HG03571 (cell line): ENCODE measurements around the gene NUDT3.
"Not testable (repeated sequence)": the region's sequence is repeated elsewhere in the genome, so short reads cannot be mapped to it uniquely, and the experiment has no call there.

Experiments used
- ATAC-seq: cut with Tn5 transposase; IDR thresholded peaks from one replicate; pipeline ENCODE4 v1.9.1; 2021; ENCODE audit not compliant: unreplicated experiment

Gene NUDT3

DNA sequence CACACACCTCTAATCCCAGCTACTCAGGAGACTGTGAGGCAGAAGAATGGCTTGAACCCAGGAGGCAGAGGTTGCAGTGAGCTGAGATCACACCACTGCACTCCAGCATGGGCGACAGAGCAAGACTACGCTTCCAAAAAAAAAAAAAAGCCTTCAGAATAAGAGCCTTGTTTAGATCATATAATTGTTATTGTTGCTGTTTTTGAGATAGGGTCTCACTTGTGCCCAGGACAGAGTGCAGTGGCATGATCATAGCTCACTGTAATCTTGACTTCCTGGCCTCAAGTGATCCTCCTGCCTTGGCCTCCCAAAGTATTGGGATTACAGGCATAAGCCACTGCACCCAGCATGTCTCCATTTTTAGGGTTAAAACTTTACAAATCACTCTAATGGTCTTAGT is 68.2 kb downstream of the NUDT3 start:
- not testable (repeated sequence) for ATAC-seq

DNA sequence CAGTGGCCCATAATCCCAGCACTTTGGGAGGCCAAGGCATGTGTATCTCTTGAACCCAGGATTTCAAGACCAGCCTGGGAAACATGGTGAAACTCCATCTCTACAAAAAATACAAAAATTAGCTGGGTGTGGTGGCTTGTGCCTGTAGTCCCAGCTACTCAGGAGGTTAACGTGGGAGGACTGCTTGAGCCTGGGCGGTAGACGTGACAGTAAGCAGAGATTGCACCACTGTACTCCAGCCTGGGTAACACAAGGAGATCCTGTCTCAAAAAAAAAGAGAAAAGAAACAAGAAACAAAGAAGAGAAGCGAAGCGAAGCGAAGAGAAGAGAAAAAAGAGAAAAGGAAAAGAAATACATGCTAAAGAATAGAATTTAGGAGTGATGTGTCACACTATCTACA is 69.2 kb downstream of the NUDT3 start:
- ATAC-seq: no peak

DNA sequence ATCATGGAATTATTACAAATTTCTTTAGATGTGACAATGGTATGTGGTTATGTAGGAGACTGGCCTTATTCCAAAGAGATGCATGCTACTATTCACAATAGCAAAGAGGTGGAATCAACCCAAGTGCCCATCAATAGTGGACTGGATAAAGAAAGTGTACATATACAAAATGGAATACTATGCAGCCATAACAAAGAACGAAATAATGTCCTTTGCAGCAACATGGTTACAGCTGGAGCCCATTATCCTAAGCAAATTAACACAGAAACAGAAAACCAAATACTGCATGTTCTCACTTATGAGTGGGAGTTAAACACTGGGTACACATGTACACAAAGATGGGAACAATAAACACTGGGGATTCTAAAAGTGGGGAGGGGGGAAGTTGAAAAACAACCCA is 69.7 kb downstream of the NUDT3 start:
- ATAC-seq: no peak

DNA sequence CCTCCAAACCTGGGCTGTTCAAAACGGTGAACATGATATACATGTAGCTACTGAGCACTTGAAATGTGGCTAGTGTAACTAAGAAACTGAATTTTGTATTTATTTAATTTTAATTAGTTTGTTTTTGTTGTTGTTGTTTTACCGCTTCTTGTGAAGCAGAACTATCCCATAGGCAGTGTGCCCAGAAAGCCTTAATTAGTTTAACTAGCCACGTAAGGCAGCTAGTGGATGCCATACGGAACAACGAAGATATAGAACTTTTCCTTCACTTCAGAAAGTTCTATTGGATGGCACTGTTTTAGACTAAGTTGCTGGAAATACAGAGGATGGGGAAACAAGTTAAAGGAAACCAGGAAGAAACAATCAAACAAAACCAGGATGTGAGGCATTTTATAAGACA is 70.6 kb downstream of the NUDT3 start:
- ATAC-seq: no peak

DNA sequence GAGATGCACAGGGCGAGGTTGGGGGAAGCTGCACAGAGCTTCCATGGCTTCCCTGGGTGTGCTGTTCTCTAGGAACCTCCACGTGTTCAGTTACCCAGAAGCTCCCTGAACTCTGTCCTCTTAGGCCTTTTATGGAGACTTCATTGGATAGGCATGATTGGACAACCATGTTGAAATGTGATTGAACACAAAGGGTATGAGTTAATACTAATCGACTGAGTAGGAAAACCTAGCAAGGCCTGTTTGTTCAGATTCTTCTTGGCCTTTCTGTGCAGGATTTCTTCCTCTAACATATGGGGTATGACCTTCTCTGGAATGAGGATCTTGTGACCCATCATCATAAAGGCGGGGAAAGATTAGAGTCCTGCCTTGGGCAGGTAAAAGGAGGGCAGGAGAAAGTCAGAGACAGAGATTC is 73.0 kb downstream of the NUDT3 start:
- no peak for ATAC-seq

DNA sequence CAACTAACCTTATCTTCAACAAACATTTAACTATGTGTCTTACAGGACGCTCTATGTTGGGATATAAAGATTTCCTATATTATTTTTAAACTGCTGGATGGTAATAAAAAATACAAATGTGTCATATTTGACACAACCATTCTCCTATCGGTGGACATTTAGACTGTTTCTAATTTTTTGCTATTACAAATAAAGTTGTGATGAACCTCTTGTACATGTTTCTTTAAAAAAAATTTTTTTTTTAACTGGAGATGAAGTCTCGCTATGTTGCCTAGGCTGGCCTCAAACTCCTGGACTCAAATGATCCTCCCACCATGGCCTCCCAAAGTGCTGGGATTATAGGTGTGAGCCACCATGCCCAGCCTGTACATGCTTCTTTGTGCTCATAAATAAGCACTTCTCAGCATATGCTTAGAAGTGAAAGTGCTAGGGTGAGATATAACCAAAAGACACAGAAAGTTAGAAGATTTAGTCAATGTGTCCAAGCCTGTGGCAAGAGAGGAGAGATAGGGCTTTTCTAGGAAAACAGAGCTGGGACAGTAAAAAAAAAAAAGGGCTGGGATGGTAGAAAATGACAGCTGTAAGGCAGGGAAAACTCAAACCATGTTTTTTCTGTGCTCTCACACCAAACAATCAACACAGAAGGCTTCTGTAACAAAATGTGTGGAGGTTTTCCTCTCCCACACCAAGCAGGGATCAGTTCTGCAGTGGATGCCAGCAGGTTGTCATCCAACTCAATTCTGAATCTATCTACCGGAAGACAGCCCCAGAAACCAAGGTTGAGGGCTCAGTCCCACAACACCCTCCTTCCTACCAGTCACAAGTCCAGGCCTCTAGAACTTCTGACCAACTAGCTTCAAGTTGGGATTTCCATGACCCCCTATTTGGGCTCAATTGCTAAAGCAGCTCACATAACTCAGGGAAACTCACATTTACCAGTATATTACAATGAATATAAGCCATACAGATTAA is 73.7 kb downstream of the NUDT3 start:
- no peak for ATAC-seq

DNA sequence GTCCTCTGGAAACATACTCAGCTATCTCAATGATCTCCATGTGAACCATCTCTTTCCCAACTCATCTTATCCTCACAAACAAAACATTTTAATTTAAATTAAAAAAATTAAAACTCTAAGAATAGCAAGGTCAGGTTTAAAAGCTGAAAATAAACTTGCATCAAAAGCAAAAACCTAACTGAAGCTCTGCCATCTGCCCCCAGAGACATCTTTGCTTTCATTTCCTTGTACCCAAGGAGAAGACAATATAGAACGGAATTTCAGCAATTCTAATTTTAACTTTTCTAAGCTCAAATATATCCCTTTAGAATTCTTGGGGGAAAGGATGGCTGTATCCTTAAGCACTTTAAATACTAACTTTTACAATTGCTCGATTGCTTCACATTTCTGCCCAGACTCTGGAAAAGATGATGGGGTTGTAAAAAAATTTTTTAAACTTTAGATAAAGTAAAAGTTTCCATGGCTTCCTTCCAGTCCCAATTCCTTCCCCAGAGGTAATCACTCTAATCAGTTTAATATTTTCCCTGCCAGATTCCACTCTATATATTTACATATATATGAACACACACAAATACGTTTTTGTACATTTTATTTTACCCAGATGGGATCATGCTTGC is 74.5 kb downstream of the NUDT3 start:
- no peak for ATAC-seq

DNA sequence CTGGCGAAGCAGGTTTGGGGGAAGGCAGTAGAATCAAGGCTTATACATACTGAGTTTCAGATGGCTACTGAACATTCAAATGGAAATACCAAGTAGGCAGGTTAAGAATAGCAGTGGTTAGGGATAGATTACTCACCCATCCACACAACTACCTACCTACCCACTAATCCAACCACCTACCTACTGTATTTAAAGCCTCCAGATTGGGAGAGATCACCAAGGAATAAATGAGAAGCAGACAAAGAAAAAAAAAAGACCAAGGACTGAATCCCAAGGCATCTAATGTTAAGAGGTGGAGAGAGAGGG is 75.3 kb downstream of the NUDT3 start:
- no peak for ATAC-seq

DNA sequence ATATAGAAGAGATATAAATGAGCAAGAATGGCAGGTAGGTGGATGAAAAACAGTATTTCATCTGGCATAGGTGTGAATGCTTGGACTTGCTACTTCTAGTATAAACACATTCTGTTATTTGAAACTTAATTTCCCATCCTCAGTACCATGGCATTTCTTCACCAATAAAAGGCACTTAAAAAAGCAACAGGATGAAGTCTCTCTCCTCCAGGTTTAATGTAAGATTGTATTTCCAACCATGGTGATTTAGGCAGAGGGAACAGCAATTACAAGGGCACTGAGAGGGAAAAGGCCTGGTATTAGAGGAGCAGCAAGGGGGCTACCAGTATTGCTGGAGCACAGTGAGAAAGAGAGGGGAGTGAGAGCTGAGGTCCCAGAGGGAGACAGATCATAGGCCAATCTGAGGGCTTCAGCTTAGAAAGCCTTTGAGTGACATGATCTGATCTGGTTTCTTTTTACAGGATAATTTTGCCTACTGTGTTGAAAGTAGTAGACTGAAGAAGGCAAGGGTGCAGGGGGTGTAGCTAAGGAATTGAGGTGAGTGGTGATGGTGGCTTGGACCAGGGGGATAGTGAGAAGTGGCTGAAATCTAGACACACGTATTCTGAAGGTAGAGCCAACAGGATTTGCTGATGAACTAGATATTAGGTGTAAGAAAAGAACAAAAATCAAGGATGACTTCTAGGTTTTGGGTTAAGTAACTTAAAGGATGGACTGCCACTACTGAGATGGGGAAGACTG is 75.9 kb downstream of the NUDT3 start:
- ATAC-seq: no peak

DNA sequence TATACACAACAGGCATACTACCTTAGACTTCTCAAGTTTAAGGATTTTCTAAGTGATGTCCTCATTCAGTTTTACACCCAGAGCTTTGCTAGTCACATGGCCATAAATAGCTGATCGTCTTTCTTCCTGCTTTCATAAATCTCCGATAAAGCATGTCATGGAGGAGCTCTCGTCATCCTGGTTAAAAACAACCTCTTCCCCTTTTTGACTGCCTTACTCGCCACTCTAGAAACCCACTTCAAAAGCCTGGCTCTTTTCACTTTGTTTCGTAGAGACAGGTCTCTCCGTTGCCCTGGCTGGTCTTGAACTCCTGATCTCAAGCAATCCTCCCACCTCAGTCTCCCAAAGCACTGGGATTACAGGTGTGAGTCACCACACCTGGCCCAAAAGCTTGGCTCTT is 76.7 kb downstream of the NUDT3 start:
- no peak for ATAC-seq

DNA sequence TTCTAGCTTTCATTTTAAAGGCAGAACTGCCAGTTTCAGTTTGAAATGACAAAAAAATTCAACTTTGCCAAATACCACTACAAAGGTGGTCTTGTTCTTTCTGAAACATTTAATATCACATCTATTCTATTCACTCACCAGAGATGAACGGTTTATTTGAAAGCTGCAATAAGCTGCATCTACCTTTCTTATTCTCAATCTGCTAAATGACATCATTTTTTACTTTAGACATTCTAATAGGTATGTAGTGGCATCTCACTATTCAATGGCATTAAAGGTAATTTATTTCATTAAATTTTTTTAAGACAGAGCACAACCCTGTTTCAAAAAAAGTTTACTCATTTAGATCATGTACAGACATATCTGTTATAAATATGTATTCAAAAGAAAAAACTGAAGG is 77.2 kb downstream of the NUDT3 start:
- ATAC-seq: no peak

DNA sequence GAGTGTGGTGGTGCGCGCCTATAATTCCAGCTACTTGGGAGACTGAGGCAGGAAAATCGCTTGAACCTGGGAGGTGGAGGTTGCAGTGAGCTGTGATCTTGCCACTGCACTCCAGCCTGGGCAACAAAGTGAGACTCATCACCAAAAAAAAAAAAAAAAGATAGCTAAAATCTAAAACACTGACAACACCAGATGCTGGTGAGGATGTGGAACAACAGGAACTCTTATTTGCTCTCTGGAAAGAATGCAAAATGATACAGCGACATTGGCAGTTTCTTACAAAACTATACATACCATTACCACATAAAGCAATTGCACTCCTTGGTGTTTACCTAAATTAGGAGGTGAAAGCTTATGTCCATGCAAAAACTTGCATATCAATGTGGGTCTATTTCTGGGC is 80.2 kb downstream of the NUDT3 start:
- no peak for ATAC-seq

DNA sequence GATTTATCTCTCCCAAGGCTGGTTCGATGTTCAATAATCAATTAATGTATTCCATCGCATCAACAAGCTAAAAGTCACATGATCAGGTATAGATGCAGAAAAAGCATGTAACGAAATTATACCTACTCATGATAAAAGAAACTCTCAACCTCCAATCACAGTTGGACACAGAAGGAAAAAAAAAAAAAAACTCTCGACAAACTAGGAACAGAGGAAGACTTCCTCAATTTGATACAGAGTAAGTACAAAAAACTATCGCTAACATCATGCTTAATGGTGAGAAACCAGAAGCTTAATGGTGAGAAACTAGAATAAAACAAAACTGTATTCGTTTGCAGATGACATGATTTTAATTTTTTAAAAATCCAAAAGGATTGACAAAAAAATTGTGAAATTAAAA is 81.7 kb downstream of the NUDT3 start:
- ATAC-seq: no peak

DNA sequence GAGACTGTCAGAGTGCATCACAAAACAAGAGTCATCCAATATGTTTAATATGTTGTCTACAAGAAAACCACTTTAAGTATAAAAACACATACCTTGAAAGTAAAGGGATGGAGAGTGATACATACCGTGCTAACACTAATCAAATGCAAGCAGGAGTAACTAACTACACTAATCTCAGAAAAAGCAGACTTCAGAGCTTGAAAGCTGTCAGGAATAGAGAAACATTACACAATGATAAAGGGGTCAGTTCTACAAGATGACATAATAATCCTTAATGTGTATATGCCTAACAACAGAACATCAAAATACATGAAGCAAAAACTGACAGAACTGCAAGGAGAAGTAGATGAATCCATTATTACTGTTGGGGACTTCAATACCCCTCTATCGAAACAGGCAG is 84.0 kb downstream of the NUDT3 start:
- ATAC-seq: no peak

DNA sequence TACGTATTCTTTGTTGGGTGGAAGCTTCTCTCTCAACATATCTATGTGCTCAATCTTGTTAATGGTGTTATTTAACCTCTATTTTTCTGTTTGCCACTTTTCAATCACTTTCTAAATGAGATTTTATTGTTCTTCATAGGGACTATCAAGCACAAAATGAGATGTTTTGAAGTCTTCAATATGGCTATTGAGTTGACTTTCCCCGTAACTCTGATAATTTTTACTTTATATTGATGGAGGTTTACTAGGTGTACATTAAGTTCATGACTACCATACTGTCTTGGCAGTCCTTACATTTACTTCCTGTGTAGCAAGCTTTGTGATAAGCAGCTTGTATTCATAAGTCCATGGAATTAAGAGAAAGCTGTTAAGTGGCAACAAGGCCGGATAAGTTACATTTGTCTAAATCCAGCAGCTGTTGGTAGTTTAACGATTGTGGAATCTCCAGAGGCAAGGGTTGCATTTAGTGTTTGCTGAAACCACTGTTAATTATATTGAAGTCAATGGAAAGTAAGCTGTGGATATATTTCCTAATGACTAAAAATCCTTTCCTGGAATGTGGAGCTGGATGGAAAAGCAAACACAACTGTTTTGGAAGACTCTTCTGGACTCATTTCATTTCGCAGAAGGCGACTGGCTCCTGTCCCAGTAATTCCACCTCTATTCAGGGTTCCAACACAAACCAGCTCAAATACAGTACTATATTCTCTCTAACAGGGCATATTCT is 86.3 kb downstream of the NUDT3 start:
- ATAC-seq: no peak

DNA sequence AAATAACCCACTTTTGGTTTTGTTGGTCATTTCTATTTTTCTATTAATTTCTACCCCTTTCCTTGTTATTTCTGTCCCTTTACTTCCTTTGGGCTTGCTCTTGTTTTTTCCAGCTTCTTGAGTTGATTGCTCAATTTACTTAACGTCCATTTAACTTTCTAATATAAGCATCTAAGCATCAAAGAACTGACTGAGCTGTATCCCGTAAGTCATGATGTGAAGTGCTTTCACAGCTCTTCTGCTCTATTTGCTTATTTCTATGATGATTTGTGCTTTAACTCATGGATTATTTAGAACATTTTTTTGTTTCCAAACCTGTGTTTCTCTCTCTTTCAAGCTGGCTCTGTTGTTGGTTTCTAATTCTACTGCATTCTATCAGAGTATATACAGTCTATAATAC is 87.0 kb downstream of the NUDT3 start:
- no peak for ATAC-seq

DNA sequence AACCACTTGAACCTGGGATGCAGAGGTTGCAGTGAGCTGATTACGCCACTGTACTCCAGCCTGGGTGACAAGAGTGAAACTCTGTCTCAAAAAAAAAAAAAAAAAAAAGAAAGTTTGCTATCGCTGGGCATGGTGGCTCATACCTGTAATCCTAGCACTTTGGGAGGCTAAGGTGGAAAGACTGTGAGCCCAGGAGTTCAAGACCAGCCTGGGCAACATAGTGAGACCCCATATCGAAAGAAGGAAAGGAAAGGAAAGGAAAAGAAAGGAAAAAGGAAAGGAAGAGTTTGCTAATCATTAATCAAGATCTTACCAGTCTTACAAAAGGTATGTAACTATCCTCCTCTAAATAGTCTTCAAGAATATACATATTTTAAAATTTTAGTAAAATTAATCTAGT is 88.3 kb downstream of the NUDT3 start:
- no peak for ATAC-seq

DNA sequence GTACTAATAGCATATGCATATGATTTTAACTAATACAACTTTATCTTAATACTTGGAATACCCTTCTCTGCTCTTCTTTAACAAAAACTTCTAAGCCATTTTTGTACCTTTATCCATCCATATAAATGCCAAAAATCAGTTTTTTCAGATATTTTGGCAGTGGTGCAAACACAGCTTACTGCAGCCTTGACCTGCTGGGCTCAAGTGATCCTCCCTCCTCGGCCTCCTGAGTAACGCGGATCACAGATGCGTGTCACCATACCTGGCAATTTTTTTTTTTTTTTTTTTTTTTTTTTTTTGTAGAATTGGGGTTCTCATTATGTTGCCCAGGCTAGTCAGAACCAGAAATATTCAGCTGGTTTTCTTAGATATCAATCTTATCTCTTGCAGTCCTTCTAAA is 89.5 kb downstream of the NUDT3 start:
- no peak for ATAC-seq

DNA sequence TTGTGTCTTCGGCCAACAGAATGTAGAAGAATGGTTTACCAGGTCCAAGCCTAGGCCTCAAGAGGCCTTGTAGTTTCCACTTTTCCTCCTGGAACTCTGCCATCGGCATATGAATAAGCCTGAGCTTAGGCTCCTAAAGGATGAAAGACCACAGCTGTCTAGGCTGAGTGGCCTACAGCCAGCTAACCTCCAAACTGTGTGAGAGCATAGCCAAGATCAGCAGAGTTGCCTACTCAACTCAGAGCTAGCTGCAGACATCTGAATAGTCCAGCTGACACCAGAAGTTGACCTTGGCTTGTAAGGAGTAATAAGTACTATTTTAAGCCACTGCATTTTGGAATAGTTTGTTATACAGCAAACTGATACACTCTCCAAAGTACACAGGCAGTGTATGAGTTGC is 91.1 kb downstream of the NUDT3 start:
- ATAC-seq: no peak

DNA sequence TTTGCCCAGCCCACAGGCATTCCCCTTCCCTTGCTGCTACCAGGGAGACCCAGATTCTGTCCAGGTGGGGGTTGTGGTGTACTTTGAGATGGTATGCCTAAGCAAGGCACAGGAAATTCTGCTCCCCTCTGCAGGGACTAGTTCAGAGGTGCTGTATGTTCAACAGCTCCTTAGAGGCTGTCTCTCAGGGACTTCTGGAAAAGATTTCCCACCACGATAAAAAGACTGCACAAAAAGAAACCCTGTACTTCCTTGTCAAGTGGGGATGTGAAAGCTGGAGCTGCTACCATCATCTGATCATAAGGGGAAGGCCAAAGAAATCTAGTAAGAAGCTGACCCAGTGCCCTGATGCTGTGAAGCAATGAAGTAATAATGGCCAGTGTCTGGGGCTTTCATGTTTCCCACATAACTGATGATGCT is 92.1 kb downstream of the NUDT3 start:
- ATAC-seq: no peak

DNA sequence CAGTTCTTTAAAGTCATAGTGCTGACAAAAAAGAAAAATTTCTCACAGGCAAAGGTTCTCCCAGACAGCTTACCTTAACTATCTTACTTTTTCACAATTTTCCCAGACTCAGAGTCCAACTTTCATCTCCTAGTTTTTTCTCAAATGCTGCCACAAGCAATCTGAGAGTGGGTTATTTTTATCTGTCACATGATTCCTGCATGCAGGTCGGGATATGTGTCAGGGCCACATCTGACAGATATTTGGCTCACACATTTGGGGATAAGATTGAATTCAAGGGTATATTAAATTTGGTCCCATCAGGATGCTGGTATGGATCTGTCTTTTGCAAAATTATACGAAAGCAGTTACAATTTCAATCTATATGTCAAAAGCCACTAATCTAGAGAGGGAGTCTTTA is 93.5 kb downstream of the NUDT3 start:
- no peak for ATAC-seq
